H1 (cell line): ENCODE results near the gene CC2D1A. TPM values are rescaled to one million over a fixed set of nuclear protein-coding genes. Genes with fewer than 3 reads are reported as not detected.

ENCODE experiments used
- CTCF ChIA-PET: fragments of 300-600 bp; sonication (Branson Sonifier 250); formaldehyde crosslinking; loops from one replicate; lab custom pipeline; 2021; ENCODE audit not compliant: partially characterized antibody; lab: Charles Lee
- POLR2A ChIA-PET: fragments of 300-600 bp; sonication (Branson Sonifier 250); formaldehyde crosslinking; loops from one replicate; lab custom pipeline; 2021; ENCODE audit warnings: inconsistent platforms; ENCODE audit not compliant: partially characterized antibody; lab: Charles Lee
- DNase-seq, 2 experiments: peaks; one replicate each; pipeline versions ENCODE4 v3.0.0 to v3.0.0-alpha.2; 2010 to 2022; ENCODE audit warnings: low spot score in 2 of 2, low read depth in 1 of 2, mixed read lengths in 1 of 2
- FAIRE-seq: peaks from 2 replicates; lab custom pipeline; 2011; peaks lifted over from hg19 to GRCh38; lab: Jason Lieb, UNC
- H2AFZ ChIP-seq: 2 replicates; pipeline ENCODE4 v1.8.1; 2012; ENCODE audit warnings: low read length, inconsistent platforms
- H2AK5ac ChIP-seq: 2 replicates; pipeline ENCODE4 v1.6.1; 2013; ENCODE audit warnings: low read depth, low read length
- H2BK120ac ChIP-seq: replicated peaks from 2 replicates; pipeline ENCODE3; 2013; ENCODE audit warnings: low read depth, low read length, inconsistent platforms
- H2BK12ac ChIP-seq: 2 replicates; pipeline ENCODE4 v1.6.1; 2013; ENCODE audit warnings: low read depth, low read length
- H2BK15ac ChIP-seq: 2 replicates; pipeline ENCODE4 v1.6.1; 2013; ENCODE audit warnings: low read length
- H2BK20ac ChIP-seq: 2 replicates; pipeline ENCODE4 v1.6.1; 2013; ENCODE audit warnings: low read length
- H2BK5ac ChIP-seq: 2 replicates; pipeline ENCODE4 v1.6.1; 2013; ENCODE audit warnings: low read depth, low read length
- H3K14ac ChIP-seq: 2 replicates; pipeline ENCODE4 v1.6.1; 2013; ENCODE audit warnings: inconsistent platforms; ENCODE audit not compliant: insufficient read length
- H3K18ac ChIP-seq: 2 replicates; pipeline ENCODE4 v1.6.1; 2013; ENCODE audit warnings: low read length; ENCODE audit errors: extremely low read depth
- H3K23ac ChIP-seq: 2 replicates; pipeline ENCODE4 v1.6.1; 2013; ENCODE audit warnings: inconsistent platforms; ENCODE audit not compliant: insufficient read length
- H3K23me2 ChIP-seq: 2 replicates; pipeline ENCODE4 v1.6.1; 2013; ENCODE audit warnings: low read depth, low read length
- H3K27ac ChIP-seq: 2 replicates; pipeline ENCODE4 v1.6.1; 2011; ENCODE audit warnings: low read depth, low read length, inconsistent platforms
- H3K27me3 ChIP-seq, 4 experiments: replicated peaks in 1 of 4; 1 replicate in 1 of 4; 2 replicates in 3 of 4; pipeline versions ENCODE4 v1.6.1 to v1.8.1; 2011 to 2013; ENCODE audit warnings: low read length in 3 of 4, mild to moderate bottlenecking in 3 of 4, inconsistent platforms in 2 of 4, mixed read lengths in 2 of 4, moderate library complexity in 1 of 4; ENCODE audit not compliant: control insufficient read depth in 3 of 4, insufficient read depth in 3 of 4; ENCODE audit errors: extremely low read depth in 1 of 4
- H3K36me3 ChIP-seq, 4 experiments: 2 replicates each; pipeline versions ENCODE4 v1.6.1 to v1.8.1; 2011 to 2013; ENCODE audit warnings: mild to moderate bottlenecking in 4 of 4, low read length in 3 of 4, moderate library complexity in 2 of 4, control low read depth in 1 of 4, inconsistent platforms in 1 of 4; ENCODE audit not compliant: insufficient read depth in 4 of 4, control insufficient read depth in 2 of 4
- H3K4ac ChIP-seq: replicated peaks from 2 replicates; pipeline ENCODE3; 2013; ENCODE audit warnings: low read length, low read depth, mixed read lengths, inconsistent platforms; ENCODE audit not compliant: insufficient read length
- H3K4me1 ChIP-seq, 4 experiments: replicated peaks in 1 of 4; 1 replicate in 1 of 4; 2 replicates in 3 of 4; pipeline versions ENCODE4 v1.6.1 to v1.8.1; 2011 to 2013; ENCODE audit warnings: low read length in 3 of 4, inconsistent platforms in 2 of 4, mixed read lengths in 1 of 4; ENCODE audit not compliant: insufficient read depth in 4 of 4, control insufficient read depth in 3 of 4
- H3K4me2 ChIP-seq, 2 experiments: 2 replicates each; pipeline versions ENCODE4 v1.6.1 to v1.8.1; 2011 to 2013; ENCODE audit warnings: low read depth in 2 of 2, low read length in 2 of 2, control low read depth in 1 of 2, inconsistent platforms in 1 of 2, mild to moderate bottlenecking in 1 of 2; ENCODE audit not compliant: insufficient read depth in 1 of 2
- H3K4me3 ChIP-seq, 4 experiments: fragments of 200-600, 300-600 bp in 1 of 4; sonication (generic), shearing (Covaris generic), sonication (Bioruptor Twin) in 1 of 4; 2 replicates each; pipeline versions ENCODE4 v1.5.1 to v1.8.1; 2011 to 2016; ENCODE audit warnings: low read length in 4 of 4, low read depth in 3 of 4, control low read depth in 2 of 4, inconsistent platforms in 2 of 4, mild to moderate bottlenecking in 2 of 4, mixed read lengths in 1 of 4, moderate library complexity in 1 of 4; ENCODE audit not compliant: insufficient read depth in 2 of 4; ENCODE audit errors: extremely low read depth in 1 of 4
- H3K56ac ChIP-seq: replicated peaks from 2 replicates; pipeline ENCODE3; 2013; ENCODE audit warnings: low read depth, mild to moderate bottlenecking, mixed read lengths, low read length, inconsistent platforms; ENCODE audit not compliant: insufficient read length
- H3K79me1 ChIP-seq: 2 replicates; pipeline ENCODE4 v1.6.1; 2013; ENCODE audit warnings: low read depth, low read length, control low read depth
- H3K79me2 ChIP-seq, 2 experiments: 2 replicates each; pipeline versions ENCODE4 v1.6.1 to v1.8.1; 2012 to 2013; ENCODE audit warnings: low read length in 2 of 2, mild to moderate bottlenecking in 2 of 2, inconsistent platforms in 1 of 2; ENCODE audit not compliant: insufficient read depth in 2 of 2, control insufficient read depth in 1 of 2
- H3K9ac ChIP-seq, 4 experiments: replicated peaks in 1 of 4; 1 replicate in 1 of 4; 2 replicates in 3 of 4; pipeline versions ENCODE4 v1.6.1 to v1.8.1; 2011 to 2013; ENCODE audit warnings: low read depth in 3 of 4, low read length in 3 of 4, control low read depth in 2 of 4, mild to moderate bottlenecking in 2 of 4, moderate library complexity in 2 of 4, inconsistent platforms in 1 of 4; ENCODE audit errors: extremely low read depth in 1 of 4
- H3K9me3 ChIP-seq, 2 experiments: 2 replicates each; pipeline versions ENCODE4 v1.6.1 to v1.8.1; 2012 to 2013; ENCODE audit warnings: mild to moderate bottlenecking in 2 of 2, moderate library complexity in 2 of 2, control low read depth in 1 of 2, inconsistent platforms in 1 of 2, low read depth in 1 of 2, low read length in 1 of 2, mixed read lengths in 1 of 2; ENCODE audit not compliant: insufficient read depth in 2 of 2
- H4K20me1 ChIP-seq, 2 experiments: replicated peaks in 1 of 2; 2 replicates each; pipeline versions ENCODE3 to v1.8.1; 2011 to 2013; ENCODE audit warnings: inconsistent platforms in 2 of 2, low read length in 2 of 2, mild to moderate bottlenecking in 1 of 2; ENCODE audit not compliant: insufficient read depth in 2 of 2, control insufficient read depth in 1 of 2
- H4K5ac ChIP-seq: 2 replicates; pipeline ENCODE4 v1.6.1; 2013; ENCODE audit warnings: low read length, low read depth, mixed read lengths, inconsistent platforms; ENCODE audit not compliant: insufficient read length
- H4K8ac ChIP-seq: 2 replicates; pipeline ENCODE4 v1.8.0; 2013; ENCODE audit warnings: mild to moderate bottlenecking, moderate library complexity, low read length, inconsistent platforms; ENCODE audit not compliant: insufficient read depth; ENCODE audit errors: extremely low read depth
- H4K91ac ChIP-seq: replicated peaks from 2 replicates; pipeline ENCODE3; 2013; ENCODE audit warnings: low read length, mixed read lengths, inconsistent platforms; ENCODE audit not compliant: insufficient read length
- KDM1A ChIP-seq: fragments of 200-600, 300-600 bp; sonication (generic); IDR thresholded peaks from 2 replicates; pipeline ENCODE4 v1.7.1; 2016; ENCODE audit warnings: mild to moderate bottlenecking, low read length, borderline replicate concordance
- POLR2AphosphoS5 ChIP-seq: IDR thresholded peaks from 2 replicates; pipeline ENCODE4 v1.6.1; 2011; ENCODE audit warnings: low read depth, low read length
- WGBS, 2 experiments: shearing (Covaris generic) in 1 of 2; methylation state at CpG; one replicate each; pipeline versions ENCODE4 v1.1.6 to v1.1.7; 2013 to 2015; ENCODE audit warnings: low lambda C conversion rate in 2 of 2, mixed read lengths in 2 of 2, inconsistent platforms in 1 of 2, low coverage in 1 of 2, missing lambda C conversion rate in 1 of 2; ENCODE audit not compliant: insufficient replicate concordance in 2 of 2, insufficient coverage in 1 of 2, insufficient read length in 1 of 2; ENCODE audit errors: extremely low coverage in 1 of 2, missing lambda C conversion rate in 1 of 2; 5-methylcytosine and 5-hydroxymethylcytosine counted together
- polyA plus RNA-seq, 7 experiments: library from polyadenylated mRNA; depleted of rRNA in 3 of 7; stranded (reverse) in 5 of 7; unstranded in 2 of 7; fragments of >200 nt in 5 of 7; fragments of 200-250 nt in 2 of 7; gene quantifications; 1 replicate in 5 of 7; 2 replicates in 1 of 7; 4 replicates in 1 of 7; pipeline versions ENCODE4 v1.2.1 to v1.2.3, GENCODE V29; 2011 to 2013; ENCODE audit warnings: missing spikeins in 2 of 7, mixed read lengths in 2 of 7
- total RNA-seq: library from RNA; stranded (reverse); fragmentation: NEBNext Ultra II Directional; extraction: Animal tissue kit (Norgen Biotek cat#: 25700); gene quantifications from 2 replicates; pipeline ENCODE4 v1.2.1, GENCODE V29; 2021

Gene CC2D1A
- total and polyA plus RNA-seq, 2 of the 8 experiments (the other 6 are each of a cell fraction or from before 2014, with no cell fraction given), result 12.5 to 33.0 TPM

GRCh38 chr19:13961826-13962698 lies 56.1 kb downstream of the CC2D1A start:
- H2BK12ac ChIP-seq, result no peak overlapping the region
- no peaks in the 10 kb centered on the region; the same call in 1 of the 2 replicates for H3K79me1 ChIP-seq
- no peak overlapping the region for H3K56ac ChIP-seq
- ChIA-PET CTCF (interaction anchor here (0.7 to 7.8 kb wide), 21 partner anchors 9 to 111 kb away, joined by 3 to 77 read pairs (median 5); partner anchors contain the start of genes IL27RA, MISP3 and PODNL1), POLR2A (interaction anchor here (0.6 to 4.8 kb wide), 31 partner anchors 8 to 195 kb away, joined by 3 to 48 read pairs (median 4); partner anchors contain the start of genes BRME1, DCAF15, IL27RA and PODNL1)
- no peak overlapping the region; the same call in 1 of the 2 replicates for H3K18ac ChIP-seq
- 36% methylated on average over 26 of the region's 55 CpGs; no CpG with 5 or more reads in 1 of the 2 experiments for WGBS, 2 experiments
- H3K4me2 ChIP-seq, result peak overlapping the region; percentile 66 to 98
- peak overlapping the region in 1 of 4 experiments; percentile 51; a peak in 2 of 7 replicates for H3K9ac ChIP-seq
- H3K4ac ChIP-seq, result no peak overlapping the region
- TF ChIP-seq KDM1A (no peak), POLR2AphosphoS5 (0 out of 2 replicates have a peak, but pooled peaks have one; percentile 10)
- no peak overlapping the region for H3K23ac ChIP-seq
- peaks cover 13% of the 10 kb centered on the region; the same call in 1 of the 2 replicates for H3K23me2 ChIP-seq
- H2BK20ac ChIP-seq, result no peak overlapping the region
- no peak overlapping the region for H2AK5ac ChIP-seq
- no peak overlapping the region for H3K27ac ChIP-seq
- no peaks in the 10 kb centered on the region for H3K79me2 ChIP-seq
- H3K9me3 ChIP-seq, result no peaks in the 10 kb centered on the region
- H2AFZ ChIP-seq, result no peak overlapping the region
- peaks cover 0 to 3% of the 10 kb centered on the region in 2 experiments for H4K20me1 ChIP-seq
- H2BK5ac ChIP-seq, result no peak overlapping the region
- FAIRE-seq, result no peak
- no peak overlapping the region for H2BK120ac ChIP-seq
- H4K8ac ChIP-seq, result peak overlapping the region; percentile 64; the same call in 1 of the 2 replicates
- H3K27me3 ChIP-seq, result peaks cover 0 to 4% (median 0%) of the 10 kb centered on the region in 4 experiments; a peak in 2 of 7 replicates
- no peak overlapping the region for H2BK15ac ChIP-seq
- no peak overlapping the region for H3K14ac ChIP-seq
- peak overlapping the region; percentile 23 to 66 (median 28); a peak in 7 of 8 replicates for H3K4me3 ChIP-seq
- peaks cover 0 to 9% (median 4%) of the 10 kb centered on the region in 4 experiments; a peak in 4 of 7 replicates for H3K4me1 ChIP-seq
- H3K36me3 ChIP-seq, result peaks cover 3 to 30% (median 24%) of the 10 kb centered on the region in 4 experiments; a peak in 6 of 8 replicates
- no peak overlapping the region for H4K5ac ChIP-seq
- DNase-seq, result peak in 1 of 2 experiments; percentile 74
- H4K91ac ChIP-seq, result no peak overlapping the region
